GM19372 (cell line): Measurements from ENCODE around the gene SPPL2A.
"Not testable (repeated sequence)": the region's sequence is repeated elsewhere in the genome, so short reads cannot be mapped to it uniquely, and the experiment has no call there.

Experiments used
- ATAC-seq: cut with Tn5 transposase; IDR thresholded peaks from one replicate; pipeline ENCODE4 v1.9.1; 2021; ENCODE audit warnings: mild to moderate bottlenecking, low read depth, moderate library complexity; ENCODE audit not compliant: unreplicated experiment

SPPL2A gene

GRCh38 chr15:50694634-50695165, 70.8 kb downstream of the SPPL2A start:
- ATAC-seq: not testable (repeated sequence)

GRCh38 chr15:50687302-50687902, 78.1 kb downstream of the SPPL2A start:
- ATAC-seq: peak; percentile 1

DNA sequence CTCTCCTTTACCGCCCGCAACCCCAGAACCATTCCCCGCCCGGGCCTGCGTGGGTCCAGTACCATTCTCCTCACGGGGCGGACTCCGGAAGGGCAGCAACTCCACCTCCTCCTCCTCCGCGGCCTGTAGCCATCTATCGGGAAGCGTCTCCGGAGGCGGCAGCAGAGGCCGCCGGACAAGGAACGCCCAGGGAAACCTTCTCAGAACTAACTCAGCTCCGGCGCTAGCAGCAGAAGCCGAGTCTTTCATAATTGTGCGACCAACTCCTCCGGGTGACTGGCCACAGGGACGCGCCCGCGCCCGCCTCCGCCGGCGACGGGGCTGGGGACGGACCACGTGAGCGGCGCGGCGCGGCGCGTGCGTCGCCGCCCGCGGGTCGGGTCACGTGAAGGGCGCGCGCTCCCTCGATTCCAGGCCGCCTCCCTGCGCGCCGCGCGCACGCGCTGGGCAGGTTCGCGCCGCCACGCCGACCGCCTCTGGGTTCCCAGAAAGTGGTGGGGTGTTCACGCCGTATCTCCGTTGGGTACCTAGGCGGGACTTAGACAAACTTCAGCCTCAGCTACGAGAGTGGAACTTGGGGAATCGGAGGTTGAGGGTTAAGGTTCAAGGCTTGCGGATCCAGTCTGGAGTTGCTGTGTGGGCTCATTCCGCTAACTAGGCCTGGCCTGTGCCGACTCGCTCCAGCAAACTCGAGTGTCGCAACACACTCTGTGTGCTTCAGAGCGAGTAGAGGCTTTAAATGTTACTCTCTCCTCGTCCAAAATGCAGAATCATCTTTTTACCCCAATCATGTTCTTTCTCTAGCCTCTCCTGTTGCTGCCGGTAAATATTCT, 78.8 kb downstream of the SPPL2A start, which contains the start of gene TRPM7:
TSS of gene TRPM7 (minus strand) at position 329 of the 833 bp plus-strand sequence. CDS start at position 65, 264 bp downstream.
- ATAC-seq: peak; percentile 79

DNA sequence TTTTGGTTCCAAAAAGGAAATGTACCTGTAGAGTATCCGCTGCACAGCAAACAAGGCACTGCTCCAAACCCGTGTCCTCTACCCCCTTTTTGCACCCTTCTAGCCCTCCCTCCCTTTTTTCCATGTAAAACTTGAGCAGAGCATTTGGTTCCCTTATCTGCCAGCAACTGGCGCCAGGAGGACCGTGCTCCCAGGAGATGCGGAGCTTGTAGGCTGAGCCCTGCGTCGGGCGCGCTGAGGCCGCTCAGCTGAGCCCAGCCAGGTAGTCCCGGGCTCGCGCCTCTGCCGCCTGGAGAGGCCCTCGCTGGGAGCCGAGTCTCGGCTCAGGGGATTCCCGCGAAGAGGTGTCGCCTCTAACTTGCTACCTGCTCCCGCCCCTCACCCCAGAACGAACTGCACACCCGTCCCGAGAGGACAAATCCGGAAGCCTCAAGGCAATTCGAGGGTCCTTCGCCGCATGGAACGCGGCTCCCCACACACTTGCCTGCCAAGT, 79.5 kb downstream of the SPPL2A start:
- ATAC-seq: peak; percentile 52

DNA sequence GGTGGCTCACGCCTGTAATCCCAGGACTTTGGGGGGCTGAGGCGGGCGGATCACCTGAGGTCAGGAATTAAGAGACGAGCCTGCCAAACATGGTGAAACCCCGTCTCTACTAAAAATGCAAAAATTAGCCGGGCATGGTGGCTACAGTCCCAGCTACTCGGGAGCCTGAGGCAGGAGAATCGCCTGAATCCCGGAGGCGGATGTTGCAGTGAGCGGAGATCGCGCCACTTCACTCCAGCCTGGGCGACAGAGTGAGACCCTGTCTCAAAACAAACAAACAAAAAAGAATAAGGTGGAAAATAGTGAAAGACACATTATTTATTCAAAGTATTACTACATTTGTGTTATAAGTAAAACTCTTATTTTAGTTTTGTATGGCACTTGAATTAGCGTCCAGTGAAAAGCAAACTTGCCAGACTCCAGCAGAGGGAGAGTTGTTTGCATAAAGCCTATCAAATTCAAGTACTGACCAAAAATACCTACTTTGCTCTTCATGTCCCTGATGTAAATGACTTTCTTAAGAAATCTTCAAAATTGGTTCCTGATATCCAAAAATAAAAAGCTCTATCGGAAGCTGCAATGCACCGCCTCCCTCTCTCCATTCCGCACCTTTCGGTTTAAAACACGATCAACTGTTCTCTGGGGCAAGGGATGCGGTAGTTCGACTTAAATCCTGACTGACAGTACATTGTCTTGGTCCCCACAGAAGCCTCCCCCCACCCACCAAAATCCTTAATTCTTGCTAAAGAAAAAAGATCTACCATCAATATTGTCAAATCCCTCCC, 80.1 kb downstream of the SPPL2A start:
- ATAC-seq: no peak

GRCh38 chr15:50681467-50681866, 84.0 kb downstream of the SPPL2A start:
- ATAC-seq: no peak

GRCh38 chr15:50676799-50677483, 88.6 kb downstream of the SPPL2A start:
- ATAC-seq: no peak

DNA sequence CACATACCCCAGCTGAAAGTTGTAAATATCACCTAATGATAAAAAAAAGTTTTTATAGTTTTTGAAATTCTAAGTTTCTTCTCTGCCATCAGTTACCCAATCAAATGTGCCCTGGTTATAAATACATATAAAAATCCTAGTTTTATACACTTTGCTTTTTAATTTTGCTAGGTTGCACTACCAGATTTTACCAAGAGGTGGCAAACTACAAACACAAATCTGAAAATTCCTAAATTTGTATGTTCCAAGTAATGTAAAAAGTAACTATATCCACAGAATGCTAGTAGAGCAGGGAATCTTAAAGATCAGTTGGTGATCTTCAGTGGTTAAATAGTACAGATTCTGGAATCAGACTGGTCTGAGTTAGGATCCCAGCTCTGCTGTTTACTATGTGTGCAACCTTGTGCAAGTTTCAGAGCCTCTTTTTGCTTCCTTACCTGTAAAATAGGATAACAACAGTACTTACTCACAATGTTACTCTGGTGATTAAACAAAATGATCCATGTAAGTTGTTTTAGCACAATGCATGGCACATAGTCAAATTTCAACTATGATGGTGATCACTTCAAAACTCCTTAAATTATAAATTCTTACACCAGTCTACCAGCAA, 89.9 kb downstream of the SPPL2A start:
- no peak for ATAC-seq

GRCh38 chr15:50670115-50670514, 95.4 kb downstream of the SPPL2A start:
- no peak for ATAC-seq

DNA sequence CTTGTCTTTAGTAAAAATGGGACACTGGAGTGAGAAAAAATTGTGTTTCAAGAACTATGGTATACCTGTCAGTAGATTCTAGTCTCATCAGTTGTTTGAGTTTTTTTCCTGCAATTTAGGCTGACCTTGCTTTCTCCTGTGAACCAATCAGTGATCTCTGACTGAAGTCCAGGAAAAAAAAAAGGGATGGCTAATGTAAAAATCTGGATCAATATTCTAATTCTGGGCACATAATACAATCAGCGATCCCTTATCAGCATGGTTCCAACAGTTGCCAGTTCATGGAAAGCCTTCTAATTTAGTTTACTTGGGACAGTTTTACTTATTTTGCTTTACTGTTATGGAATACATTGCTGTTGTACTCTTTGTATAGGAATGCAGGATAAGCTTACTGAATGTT, 95.9 kb downstream of the SPPL2A start:
- no peak for ATAC-seq

GRCh38 chr15:50665938-50666337, 99.6 kb downstream of the SPPL2A start:
- no peak for ATAC-seq

DNA sequence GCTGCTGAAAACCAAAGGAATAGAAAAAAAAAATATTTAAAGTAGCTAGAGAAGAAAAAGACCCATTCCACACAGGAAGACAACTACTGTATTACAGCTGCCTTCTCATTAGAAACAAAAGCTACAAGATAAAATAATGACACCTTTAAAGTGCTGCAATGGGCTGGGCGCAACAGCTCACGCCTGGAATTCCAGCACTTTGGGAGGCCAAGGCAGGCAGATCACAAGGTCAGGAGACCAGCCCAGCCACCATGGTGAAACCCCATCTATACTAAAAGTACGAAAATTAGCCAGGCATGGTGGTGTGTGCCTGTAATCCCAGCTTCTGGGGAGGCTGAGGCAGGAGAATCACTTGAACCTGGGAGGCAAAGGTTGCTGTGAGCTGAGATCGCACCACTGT, 110.0 kb downstream of the SPPL2A start:
- ATAC-seq: no peak

GRCh38 chr15:50653156-50653743, 112.3 kb downstream of the SPPL2A start:
- no peak for ATAC-seq

- no peak for ATAC-seq
Measured at GRCh38 chr15:50652671-50653070, 112.8 kb downstream of the SPPL2A start.
